H1 (cell line): ENCODE results near the gene ZNF232. TPM values are rescaled to one million over a fixed set of nuclear protein-coding genes. Genes with fewer than 3 reads are reported as not detected.

Experiments
- CTCF ChIA-PET: fragments of 300-600 bp; sonication (Branson Sonifier 250); formaldehyde crosslinking; loops from one replicate; lab custom pipeline; 2021; ENCODE audit not compliant: partially characterized antibody; lab: Charles Lee
- POLR2A ChIA-PET: fragments of 300-600 bp; sonication (Branson Sonifier 250); formaldehyde crosslinking; loops from one replicate; lab custom pipeline; 2021; ENCODE audit warnings: inconsistent platforms; ENCODE audit not compliant: partially characterized antibody; lab: Charles Lee
- DNase-seq, 2 experiments: peaks; one replicate each; pipeline versions ENCODE4 v3.0.0 to v3.0.0-alpha.2; 2010 to 2022; ENCODE audit warnings: low spot score in 2 of 2, low read depth in 1 of 2, mixed read lengths in 1 of 2
- FAIRE-seq: peaks from 2 replicates; lab custom pipeline; 2011; peaks lifted over from hg19 to GRCh38; lab: Jason Lieb, UNC
- H2AFZ ChIP-seq: 2 replicates; pipeline ENCODE4 v1.8.1; 2012; ENCODE audit warnings: low read length, inconsistent platforms
- H2AK5ac ChIP-seq: 2 replicates; pipeline ENCODE4 v1.6.1; 2013; ENCODE audit warnings: low read depth, low read length
- H2BK120ac ChIP-seq: replicated peaks from 2 replicates; pipeline ENCODE3; 2013; ENCODE audit warnings: low read depth, low read length, inconsistent platforms
- H2BK12ac ChIP-seq: 2 replicates; pipeline ENCODE4 v1.6.1; 2013; ENCODE audit warnings: low read depth, low read length
- H2BK15ac ChIP-seq: 2 replicates; pipeline ENCODE4 v1.6.1; 2013; ENCODE audit warnings: low read length
- H2BK20ac ChIP-seq: 2 replicates; pipeline ENCODE4 v1.6.1; 2013; ENCODE audit warnings: low read length
- H2BK5ac ChIP-seq: 2 replicates; pipeline ENCODE4 v1.6.1; 2013; ENCODE audit warnings: low read depth, low read length
- H3K14ac ChIP-seq: 2 replicates; pipeline ENCODE4 v1.6.1; 2013; ENCODE audit warnings: inconsistent platforms; ENCODE audit not compliant: insufficient read length
- H3K18ac ChIP-seq: 2 replicates; pipeline ENCODE4 v1.6.1; 2013; ENCODE audit warnings: low read length; ENCODE audit errors: extremely low read depth
- H3K23ac ChIP-seq: 2 replicates; pipeline ENCODE4 v1.6.1; 2013; ENCODE audit warnings: inconsistent platforms; ENCODE audit not compliant: insufficient read length
- H3K23me2 ChIP-seq: 2 replicates; pipeline ENCODE4 v1.6.1; 2013; ENCODE audit warnings: low read depth, low read length
- H3K27ac ChIP-seq: 2 replicates; pipeline ENCODE4 v1.6.1; 2011; ENCODE audit warnings: low read depth, low read length, inconsistent platforms
- H3K27me3 ChIP-seq, 4 experiments: replicated peaks in 1 of 4; 1 replicate in 1 of 4; 2 replicates in 3 of 4; pipeline versions ENCODE4 v1.6.1 to v1.8.1; 2011 to 2013; ENCODE audit warnings: low read length in 3 of 4, mild to moderate bottlenecking in 3 of 4, inconsistent platforms in 2 of 4, mixed read lengths in 2 of 4, moderate library complexity in 1 of 4; ENCODE audit not compliant: control insufficient read depth in 3 of 4, insufficient read depth in 3 of 4; ENCODE audit errors: extremely low read depth in 1 of 4
- H3K36me3 ChIP-seq, 4 experiments: 2 replicates each; pipeline versions ENCODE4 v1.6.1 to v1.8.1; 2011 to 2013; ENCODE audit warnings: mild to moderate bottlenecking in 4 of 4, low read length in 3 of 4, moderate library complexity in 2 of 4, control low read depth in 1 of 4, inconsistent platforms in 1 of 4; ENCODE audit not compliant: insufficient read depth in 4 of 4, control insufficient read depth in 2 of 4
- H3K4ac ChIP-seq: replicated peaks from 2 replicates; pipeline ENCODE3; 2013; ENCODE audit warnings: low read length, low read depth, mixed read lengths, inconsistent platforms; ENCODE audit not compliant: insufficient read length
- H3K4me1 ChIP-seq, 4 experiments: replicated peaks in 1 of 4; 1 replicate in 1 of 4; 2 replicates in 3 of 4; pipeline versions ENCODE4 v1.6.1 to v1.8.1; 2011 to 2013; ENCODE audit warnings: low read length in 3 of 4, inconsistent platforms in 2 of 4, mixed read lengths in 1 of 4; ENCODE audit not compliant: insufficient read depth in 4 of 4, control insufficient read depth in 3 of 4
- H3K4me2 ChIP-seq, 2 experiments: 2 replicates each; pipeline versions ENCODE4 v1.6.1 to v1.8.1; 2011 to 2013; ENCODE audit warnings: low read depth in 2 of 2, low read length in 2 of 2, control low read depth in 1 of 2, inconsistent platforms in 1 of 2, mild to moderate bottlenecking in 1 of 2; ENCODE audit not compliant: insufficient read depth in 1 of 2
- H3K4me3 ChIP-seq, 4 experiments: fragments of 200-600, 300-600 bp in 1 of 4; sonication (generic), shearing (Covaris generic), sonication (Bioruptor Twin) in 1 of 4; 2 replicates each; pipeline versions ENCODE4 v1.5.1 to v1.8.1; 2011 to 2016; ENCODE audit warnings: low read length in 4 of 4, low read depth in 3 of 4, control low read depth in 2 of 4, inconsistent platforms in 2 of 4, mild to moderate bottlenecking in 2 of 4, mixed read lengths in 1 of 4, moderate library complexity in 1 of 4; ENCODE audit not compliant: insufficient read depth in 2 of 4; ENCODE audit errors: extremely low read depth in 1 of 4
- H3K56ac ChIP-seq: replicated peaks from 2 replicates; pipeline ENCODE3; 2013; ENCODE audit warnings: low read depth, mild to moderate bottlenecking, mixed read lengths, low read length, inconsistent platforms; ENCODE audit not compliant: insufficient read length
- H3K79me1 ChIP-seq: 2 replicates; pipeline ENCODE4 v1.6.1; 2013; ENCODE audit warnings: low read depth, low read length, control low read depth
- H3K79me2 ChIP-seq, 2 experiments: 2 replicates each; pipeline versions ENCODE4 v1.6.1 to v1.8.1; 2012 to 2013; ENCODE audit warnings: low read length in 2 of 2, mild to moderate bottlenecking in 2 of 2, inconsistent platforms in 1 of 2; ENCODE audit not compliant: insufficient read depth in 2 of 2, control insufficient read depth in 1 of 2
- H3K9ac ChIP-seq, 4 experiments: replicated peaks in 1 of 4; 1 replicate in 1 of 4; 2 replicates in 3 of 4; pipeline versions ENCODE4 v1.6.1 to v1.8.1; 2011 to 2013; ENCODE audit warnings: low read depth in 3 of 4, low read length in 3 of 4, control low read depth in 2 of 4, mild to moderate bottlenecking in 2 of 4, moderate library complexity in 2 of 4, inconsistent platforms in 1 of 4; ENCODE audit errors: extremely low read depth in 1 of 4
- H3K9me3 ChIP-seq, 2 experiments: 2 replicates each; pipeline versions ENCODE4 v1.6.1 to v1.8.1; 2012 to 2013; ENCODE audit warnings: mild to moderate bottlenecking in 2 of 2, moderate library complexity in 2 of 2, control low read depth in 1 of 2, inconsistent platforms in 1 of 2, low read depth in 1 of 2, low read length in 1 of 2, mixed read lengths in 1 of 2; ENCODE audit not compliant: insufficient read depth in 2 of 2
- H4K20me1 ChIP-seq, 2 experiments: replicated peaks in 1 of 2; 2 replicates each; pipeline versions ENCODE3 to v1.8.1; 2011 to 2013; ENCODE audit warnings: inconsistent platforms in 2 of 2, low read length in 2 of 2, mild to moderate bottlenecking in 1 of 2; ENCODE audit not compliant: insufficient read depth in 2 of 2, control insufficient read depth in 1 of 2
- H4K5ac ChIP-seq: 2 replicates; pipeline ENCODE4 v1.6.1; 2013; ENCODE audit warnings: low read length, low read depth, mixed read lengths, inconsistent platforms; ENCODE audit not compliant: insufficient read length
- H4K8ac ChIP-seq: 2 replicates; pipeline ENCODE4 v1.8.0; 2013; ENCODE audit warnings: mild to moderate bottlenecking, moderate library complexity, low read length, inconsistent platforms; ENCODE audit not compliant: insufficient read depth; ENCODE audit errors: extremely low read depth
- H4K91ac ChIP-seq: replicated peaks from 2 replicates; pipeline ENCODE3; 2013; ENCODE audit warnings: low read length, mixed read lengths, inconsistent platforms; ENCODE audit not compliant: insufficient read length
- PHF8 ChIP-seq: fragments of 200-600 bp; sonication (generic); conservative IDR thresholded peaks from 2 replicates; pipeline ENCODE4 v1.7.1; 2012; ENCODE audit warnings: low read depth, mild to moderate bottlenecking, inconsistent platforms, low read length, moderate library complexity
- SIRT6 ChIP-seq: IDR thresholded peaks from one replicate; pipeline ENCODE4 v1.7.1; 2012; ENCODE audit warnings: low read length, inconsistent platforms
- SP2 ChIP-seq: IDR thresholded peaks from 2 replicates; pipeline ENCODE4 v1.6.1; 2012; ENCODE audit warnings: mild to moderate bottlenecking, low read length, inconsistent platforms
- WGBS, 2 experiments: shearing (Covaris generic) in 1 of 2; methylation state at CpG; one replicate each; pipeline versions ENCODE4 v1.1.6 to v1.1.7; 2013 to 2015; ENCODE audit warnings: low lambda C conversion rate in 2 of 2, mixed read lengths in 2 of 2, inconsistent platforms in 1 of 2, low coverage in 1 of 2, missing lambda C conversion rate in 1 of 2; ENCODE audit not compliant: insufficient replicate concordance in 2 of 2, insufficient coverage in 1 of 2, insufficient read length in 1 of 2; ENCODE audit errors: extremely low coverage in 1 of 2, missing lambda C conversion rate in 1 of 2; 5-methylcytosine and 5-hydroxymethylcytosine counted together
- polyA plus RNA-seq, 7 experiments: library from polyadenylated mRNA; depleted of rRNA in 3 of 7; stranded (reverse) in 5 of 7; unstranded in 2 of 7; fragments of >200 nt in 5 of 7; fragments of 200-250 nt in 2 of 7; gene quantifications; 1 replicate in 5 of 7; 2 replicates in 1 of 7; 4 replicates in 1 of 7; pipeline versions ENCODE4 v1.2.1 to v1.2.3, GENCODE V29; 2011 to 2013; ENCODE audit warnings: missing spikeins in 2 of 7, mixed read lengths in 2 of 7
- total RNA-seq: library from RNA; stranded (reverse); fragmentation: NEBNext Ultra II Directional; extraction: Animal tissue kit (Norgen Biotek cat#: 25700); gene quantifications from 2 replicates; pipeline ENCODE4 v1.2.1, GENCODE V29; 2021

ZNF232 gene
- total and polyA plus RNA-seq, 2 of the 8 experiments (the other 6 are each of a cell fraction or from before 2014, with no cell fraction given), result 11.1 to 41.0 TPM

DNA sequence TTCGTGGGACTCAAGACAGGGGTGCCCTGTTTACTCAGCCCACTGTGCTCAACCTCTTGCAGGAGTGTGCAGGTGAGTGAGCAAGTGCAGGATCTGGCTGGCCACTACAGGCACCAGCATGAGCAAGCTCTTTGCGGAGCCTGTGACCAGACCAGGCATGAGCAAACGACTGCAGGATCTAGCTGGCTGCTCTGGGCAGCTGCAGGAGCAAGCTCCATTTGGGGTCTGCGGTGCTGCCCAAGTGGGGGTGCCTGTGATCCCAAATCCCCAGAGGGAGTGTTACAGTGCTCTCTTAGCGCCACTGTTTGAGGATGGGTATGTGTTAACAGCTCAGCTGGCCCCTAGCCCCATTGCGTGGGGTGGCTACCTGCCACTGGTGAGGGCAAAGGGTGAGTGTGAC, 6.5 kb upstream of the ZNF232 start:
- Histone ChIP-seq H2BK120ac (no peak overlapping the region), H3K4ac (no peak overlapping the region), H4K20me1 (peaks cover 0 to 2% of the 10 kb centered on the region in 2 experiments), H3K79me1 (no peaks in the 10 kb centered on the region), H3K27me3 (peaks cover 0 to 16% (median 10%) of the 10 kb centered on the region in 4 experiments; a peak in 6 of 7 replicates), H3K23me2 (peaks cover 4% of the 10 kb centered on the region; the same call in 1 of the 2 replicates), H2BK20ac (no peak overlapping the region), H3K56ac (no peak overlapping the region), H3K4me2 (no peak overlapping the region), H3K18ac (no peak overlapping the region), H2BK12ac (no peak overlapping the region), H2AK5ac (no peak overlapping the region), H3K4me1 (peaks cover 0 to 2% (median 0%) of the 10 kb centered on the region in 4 experiments; a peak in 1 of 7 replicates), H4K91ac (no peak overlapping the region), H4K5ac (no peak overlapping the region), H2BK15ac (no peak overlapping the region), H3K4me3 (no peak overlapping the region), H3K9me3 (peaks cover 0 to 3% of the 10 kb centered on the region in 2 experiments; a peak in 1 of 4 replicates), H2AFZ (no peak overlapping the region), H3K23ac (no peak overlapping the region), H2BK5ac (no peak overlapping the region), H3K79me2 (no peaks in the 10 kb centered on the region), H3K14ac (no peak overlapping the region), H3K36me3 (no peaks in the 10 kb centered on the region), H3K27ac (no peak overlapping the region), H4K8ac (no peak overlapping the region), H3K9ac (no peak overlapping the region)
- FAIRE-seq (no peak), DNase-seq (no peak)
- CTCF ChIA-PET, result interaction anchor here (0.6 kb wide), 1 partner anchor 684 kb away, joined by 4 read pairs; the partner anchor contains the start of gene SPNS3
- POLR2A ChIA-PET, result no interaction called here
- 80% methylated on average over 6 of the region's 6 CpGs; no CpG with 5 or more reads in 1 of the 2 experiments for WGBS, 2 experiments
- TF ChIP-seq PHF8, result no peak
- no peak for TF ChIP-seq SIRT6
- TF ChIP-seq SP2, result no peak
